Stimulated activated CD4-positive, alpha-beta T cell treated with anti-CD3 and anti-CD28 coated beads, TNF-alpha, amount 100 ng/mL, for 24 hours (primary cell): ENCODE data around the gene AAK1.

ENCODE experiments used
- DNase-seq, 3 experiments: peaks; one replicate each; pipeline ENCODE4 v3.0.0-alpha.2; 2020; ENCODE audit warnings: low read depth in 3 of 3

Gene AAK1

DNA sequence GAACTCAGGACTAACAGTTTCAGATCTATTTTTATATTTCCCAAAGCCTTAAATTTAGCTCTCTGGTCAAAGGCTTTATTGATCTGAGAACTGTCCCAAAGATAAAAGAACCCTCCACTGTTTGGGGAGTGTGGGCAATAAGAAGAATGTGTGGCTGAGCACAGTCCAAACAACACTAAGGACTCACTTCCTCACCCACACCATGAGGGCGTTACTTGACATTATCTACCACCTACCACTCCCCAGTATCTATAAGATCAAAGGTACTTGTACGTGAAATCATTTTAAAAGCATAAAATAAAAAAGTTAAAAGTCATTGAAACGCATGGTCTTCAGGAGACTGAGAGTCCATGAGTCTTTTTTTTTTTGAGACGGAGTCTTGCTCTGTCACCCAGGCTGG is 151.7 kb downstream of the AAK1 start:
- DNase-seq = no peak

DNA sequence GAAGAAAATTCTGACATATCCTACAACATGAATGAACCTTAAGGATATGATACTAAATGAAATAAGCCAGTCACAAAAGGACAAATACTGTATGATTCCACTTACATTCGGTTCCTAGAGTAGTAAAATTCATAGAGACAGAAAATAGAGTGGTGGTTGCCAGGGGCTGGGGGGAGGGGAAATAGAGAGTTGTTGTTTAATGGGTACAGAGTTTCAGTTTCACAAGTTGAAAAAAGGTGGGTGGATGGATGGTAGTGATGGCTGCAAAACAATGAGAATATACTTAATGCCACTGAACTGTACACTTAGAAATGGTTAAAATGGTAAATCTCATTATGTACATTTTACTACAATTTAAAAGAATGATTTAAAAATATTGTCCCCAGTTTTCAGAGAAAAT is 153.1 kb downstream of the AAK1 start:
- peak in 1 of 3 experiments; percentile 17 for DNase-seq

- DNase-seq = no peak
Observed at GRCh38 chr2:69489793-69490192, 153.7 kb downstream of the AAK1 start.

GRCh38 chr2:69483696-69484095 is 159.8 kb downstream of the AAK1 start:
- DNase-seq = no peak

DNA sequence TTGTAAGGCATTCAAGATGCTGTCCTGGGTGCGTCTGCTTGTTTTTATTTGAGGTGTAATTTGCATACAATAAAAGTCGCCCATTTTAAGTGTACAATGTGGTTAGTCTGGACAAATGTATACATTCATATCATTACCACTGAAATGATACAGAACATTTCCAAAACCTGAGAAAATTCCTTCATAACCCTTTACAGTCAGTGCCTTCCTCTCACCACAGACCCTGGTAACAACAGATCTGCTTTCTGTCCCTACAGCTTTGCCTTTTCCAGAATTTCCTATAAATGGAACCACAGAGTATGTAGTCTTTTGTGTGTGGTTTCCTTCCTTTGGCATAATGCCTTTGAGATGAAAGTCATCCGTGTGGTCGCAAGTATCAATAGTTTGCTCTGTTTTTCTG is 160.5 kb downstream of the AAK1 start:
- DNase-seq = no peak

DNA sequence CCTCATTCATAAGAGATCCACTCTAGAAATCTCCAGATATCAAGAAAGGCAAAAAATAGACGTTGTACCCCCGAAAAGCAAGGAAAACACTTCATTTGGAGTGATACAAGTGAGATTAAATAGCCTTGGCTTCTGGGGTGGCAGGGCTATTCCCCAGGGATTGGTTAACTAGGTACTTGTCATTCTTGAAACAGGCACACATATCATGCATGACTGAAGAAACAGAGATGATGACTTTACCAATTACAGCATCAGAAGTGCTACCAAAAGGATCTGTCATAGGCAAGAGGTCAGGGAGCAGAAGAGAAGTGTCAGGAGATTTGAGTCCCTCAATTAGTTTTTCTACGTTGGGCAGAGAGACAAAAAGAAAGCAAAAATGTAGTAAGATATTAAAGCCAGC is 161.1 kb downstream of the AAK1 start:
- DNase-seq = no peak

DNA sequence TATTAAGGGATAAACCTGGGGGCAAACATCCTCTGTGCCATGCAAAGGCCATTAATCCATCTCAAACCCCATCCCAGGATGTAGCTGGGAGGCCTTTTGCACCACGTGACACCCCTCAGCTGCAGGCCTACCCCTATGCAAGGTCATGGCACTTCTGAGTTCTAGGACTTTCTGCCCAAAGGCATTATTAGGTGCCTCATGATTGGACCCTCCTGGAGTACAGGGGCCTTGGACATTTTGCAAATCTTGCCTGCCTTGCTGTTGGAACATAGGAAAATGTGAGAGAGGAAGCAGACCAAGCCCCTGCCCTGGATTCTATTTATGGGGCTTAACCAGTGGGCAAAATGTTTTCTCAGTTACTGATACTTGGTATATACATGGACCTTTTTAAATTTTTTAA is 162.1 kb downstream of the AAK1 start:
- DNase-seq = no peak

GRCh38 chr2:69477627-69478026 is 165.9 kb downstream of the AAK1 start:
- no peak for DNase-seq

GRCh38 chr2:69474688-69475087 is 168.9 kb downstream of the AAK1 start:
- no peak for DNase-seq

- DNase-seq = no peak
Observed at GRCh38 chr2:69471793-69472192, 171.7 kb downstream of the AAK1 start.

GRCh38 chr2:69470911-69471310 is 172.6 kb downstream of the AAK1 start:
- DNase-seq = no peak

DNA sequence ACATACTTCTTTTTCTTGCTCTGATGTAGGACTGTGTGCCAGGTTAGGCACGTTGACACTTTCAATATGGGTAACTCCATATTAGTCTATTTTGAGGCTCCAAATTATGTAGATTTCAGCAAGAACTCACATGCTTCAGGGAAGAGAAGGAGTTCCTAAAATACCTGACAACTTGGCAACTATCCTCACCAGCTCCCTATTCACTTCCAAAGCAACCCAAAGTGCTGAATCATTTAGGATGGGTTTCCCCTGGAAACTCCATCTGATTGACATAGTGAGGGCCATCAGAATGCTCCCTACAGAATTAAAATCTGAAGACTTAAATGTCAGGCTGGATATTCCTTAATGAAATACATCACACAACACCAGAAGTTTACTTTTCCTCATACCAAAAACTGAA is 173.8 kb downstream of the AAK1 start:
- no peak for DNase-seq

DNA sequence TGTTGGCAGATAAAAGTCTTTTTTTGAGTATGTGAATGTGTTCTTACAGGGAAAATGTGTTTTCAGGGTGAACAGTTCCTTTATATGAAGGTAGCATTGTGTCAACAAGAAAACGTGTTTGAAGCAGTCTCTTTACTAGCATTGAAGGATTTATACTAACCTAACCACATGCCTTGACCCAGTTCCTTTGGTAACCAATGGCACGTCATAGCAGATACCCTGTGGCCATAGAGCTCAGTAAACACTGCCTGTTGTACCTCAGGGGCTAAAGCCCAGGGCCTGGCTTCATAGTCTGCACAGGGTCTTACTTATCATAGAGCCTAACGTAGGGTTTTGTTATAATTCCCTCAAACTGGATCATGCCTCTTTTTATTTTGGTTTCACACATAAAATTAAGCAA is 174.2 kb downstream of the AAK1 start:
- DNase-seq = no peak

DNA sequence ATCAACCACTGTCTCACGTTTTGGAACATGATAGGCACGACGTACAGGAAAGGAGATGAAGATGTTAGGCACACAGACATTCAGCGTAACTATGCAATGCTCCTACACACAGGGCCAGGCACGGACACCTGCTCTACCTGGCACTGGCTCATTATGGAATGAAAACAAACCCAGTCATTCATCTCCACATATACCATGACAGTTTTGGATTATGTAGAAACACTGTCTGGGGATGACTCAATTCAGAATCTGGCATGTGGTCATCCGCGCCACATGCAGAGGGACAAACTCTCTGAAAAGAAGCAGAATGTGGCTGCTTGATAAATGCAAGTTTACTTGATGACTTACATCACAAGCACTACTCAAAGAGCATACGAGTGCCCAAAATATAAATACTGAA is 176.8 kb downstream of the AAK1 start:
- no peak for DNase-seq

DNA sequence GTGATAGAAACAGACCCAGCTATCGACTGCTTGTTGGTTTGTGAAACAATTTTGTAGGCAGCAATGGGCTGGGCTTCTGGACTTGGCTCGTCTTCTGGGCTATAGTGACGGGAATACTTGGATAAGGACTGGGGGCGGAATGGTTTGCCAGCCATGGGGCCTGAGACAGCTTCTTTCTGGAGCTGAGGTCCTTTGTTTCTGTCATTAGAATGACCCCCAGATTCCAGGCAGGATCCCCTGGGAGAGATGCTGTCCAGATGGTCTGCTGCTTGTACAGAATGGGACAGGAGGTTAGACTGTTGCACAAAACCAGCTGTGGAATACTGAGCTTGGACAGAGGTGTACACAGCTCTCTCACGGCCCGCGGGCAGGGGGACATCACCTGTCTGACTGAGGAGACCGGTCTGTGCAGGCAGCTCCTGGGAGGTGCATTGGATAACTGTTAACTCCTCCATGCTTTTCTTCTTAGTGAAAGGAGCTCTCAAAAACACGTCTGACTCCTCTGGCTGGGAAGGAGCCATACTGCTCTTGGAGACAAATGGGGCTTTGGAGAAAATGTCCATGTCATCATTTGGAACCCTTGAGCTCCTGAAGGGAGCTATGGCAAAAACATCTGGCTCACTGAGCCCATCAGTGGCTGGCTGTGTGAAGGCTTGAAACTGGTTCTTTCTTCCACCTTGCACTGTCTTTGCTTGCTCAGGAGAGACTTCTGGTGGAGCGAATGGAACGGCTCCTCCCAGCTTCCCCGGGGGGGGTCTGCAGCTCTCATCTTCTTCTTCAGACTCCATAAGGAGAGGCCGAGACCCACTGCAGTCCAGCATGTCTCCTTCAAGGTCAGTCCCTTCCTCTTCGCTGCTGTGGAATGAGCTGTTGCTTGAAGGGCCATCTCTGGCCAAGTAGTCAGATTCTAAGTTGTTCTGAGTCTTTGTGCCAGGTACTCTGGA is 177.8 kb downstream of the AAK1 start:
- DNase-seq = no peak

- no peak for DNase-seq
Observed at GRCh38 chr2:69464575-69464974, 179.0 kb downstream of the AAK1 start.

DNA sequence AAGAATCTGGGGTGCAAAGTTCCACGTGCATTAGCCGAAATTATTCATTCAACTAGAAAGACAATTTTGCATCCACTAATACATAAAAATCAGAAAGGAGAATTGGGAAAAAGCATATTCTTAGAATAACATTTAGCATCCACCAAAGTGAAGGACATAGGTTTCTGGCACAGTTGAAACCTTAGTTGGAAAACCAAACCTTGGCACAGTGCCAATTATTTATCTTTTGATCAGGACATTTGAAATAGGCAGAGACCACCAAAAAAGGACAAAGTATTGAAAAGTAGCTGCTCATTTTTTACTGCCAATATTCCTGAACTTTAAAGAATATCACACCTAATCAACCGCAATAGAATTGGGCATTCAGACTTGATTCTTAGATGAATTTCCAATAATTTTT is 180.8 kb downstream of the AAK1 start:
- DNase-seq = no peak

- DNase-seq = no peak
Observed at GRCh38 chr2:69461404-69461803, 182.1 kb downstream of the AAK1 start.

- DNase-seq = no peak
Observed at GRCh38 chr2:69459936-69460335, 183.6 kb downstream of the AAK1 start.

DNA sequence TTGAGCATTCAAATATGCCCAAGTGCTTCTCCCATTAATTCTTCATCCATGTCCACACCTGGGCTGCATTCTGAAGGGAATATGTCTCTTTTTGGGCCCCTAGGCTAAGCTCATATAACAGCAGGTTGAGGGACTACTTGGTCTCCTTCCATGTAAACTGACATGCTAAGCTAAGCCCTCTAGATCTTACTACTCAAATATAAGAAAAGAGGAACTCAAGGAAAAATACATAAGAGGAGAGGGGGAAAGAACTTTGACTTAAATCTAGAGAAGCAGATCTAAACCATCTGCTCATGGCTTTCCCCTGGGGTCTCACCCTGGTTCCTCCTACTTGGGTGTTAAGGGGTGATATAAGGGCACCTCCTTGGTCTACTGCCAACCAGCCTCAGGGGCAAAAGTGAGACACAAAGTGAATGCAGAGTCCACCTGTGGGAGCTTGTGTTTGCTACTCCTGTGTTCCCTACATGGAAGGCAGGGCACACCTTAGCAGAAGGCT is 186.5 kb downstream of the AAK1 start:
- no peak for DNase-seq

DNA sequence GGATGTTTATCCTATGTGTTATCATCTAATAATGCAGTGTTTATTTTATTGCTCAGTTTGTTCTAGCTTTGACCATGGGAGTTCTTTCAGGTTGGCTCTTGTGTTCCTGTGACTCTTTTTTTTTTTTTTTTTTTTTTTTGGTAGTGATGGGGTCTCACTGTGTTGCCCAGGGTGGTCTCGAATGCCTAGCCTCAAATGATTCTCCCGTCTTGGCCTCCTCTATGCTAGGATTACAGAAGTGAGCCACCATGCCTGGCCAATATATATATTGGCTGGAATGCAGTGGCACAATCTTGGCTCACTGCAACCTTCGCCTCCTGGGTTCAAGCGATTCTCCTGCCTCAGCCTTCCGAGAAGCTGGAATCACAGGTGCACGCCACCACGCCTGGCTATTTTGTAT is 187.4 kb downstream of the AAK1 start:
- no peak for DNase-seq

DNA sequence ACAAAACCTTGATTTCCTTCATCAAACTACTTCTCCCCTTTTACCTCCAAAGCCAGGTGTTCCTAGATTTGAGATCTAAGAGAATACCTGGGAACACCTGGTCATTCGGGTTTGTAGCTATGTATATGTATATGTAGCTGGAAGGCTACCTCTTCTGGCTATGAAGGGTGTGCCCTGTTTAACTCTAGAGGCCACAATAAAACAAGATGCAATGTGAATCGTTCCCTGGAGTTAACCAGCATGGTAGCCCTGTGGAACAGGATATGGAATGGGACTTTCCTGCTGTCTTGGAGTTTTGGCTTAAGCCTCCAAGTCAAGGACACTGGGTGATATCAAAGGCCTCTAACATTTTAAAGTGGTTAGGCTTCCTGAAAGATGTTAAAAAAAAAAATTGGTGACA is 188.6 kb downstream of the AAK1 start:
- DNase-seq = no peak

DNA sequence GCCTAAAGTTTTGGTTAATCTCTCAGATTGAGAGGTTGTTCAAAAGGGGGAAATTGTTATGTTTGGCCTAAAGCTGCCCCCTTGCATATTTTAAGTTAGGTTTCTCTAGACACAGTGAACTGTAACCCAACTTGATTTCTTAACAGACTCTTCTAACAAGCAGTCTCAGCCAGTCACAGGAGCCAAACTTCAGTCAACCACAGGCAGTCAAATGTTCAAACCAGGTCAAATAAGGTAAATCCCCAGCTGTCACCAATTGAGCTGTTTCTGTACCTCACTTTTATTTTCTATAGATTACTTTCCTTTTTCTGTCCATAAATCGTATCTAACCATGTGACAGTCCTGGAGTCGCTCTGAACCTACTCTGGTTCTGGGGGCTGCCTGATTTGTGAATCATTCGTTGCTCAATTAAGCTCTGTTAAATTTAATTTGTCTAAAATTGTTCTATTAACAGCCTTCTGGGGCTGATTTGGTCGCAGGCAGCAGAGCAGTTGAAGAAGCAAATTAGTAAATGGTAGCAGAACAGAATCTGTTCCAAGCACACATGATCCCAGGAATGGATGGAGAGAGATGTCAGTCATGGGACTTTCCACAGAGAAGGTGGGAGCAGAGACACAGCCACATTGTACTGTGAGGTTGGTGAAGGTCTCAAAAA is 189.9 kb downstream of the AAK1 start:
- DNase-seq = peak in 1 of 3 experiments; percentile 14
